HCT116 (cell line): ENCODE data around the gene NGEF. TPM values are rescaled to one million over a fixed set of nuclear protein-coding genes. Genes with fewer than 3 reads are reported as not detected.

Source experiments
- ATAC-seq: fragments of 200-7000 bp; cut with Tn5 transposase; 2 replicates; pipeline ENCODE4 v1.9.1; 2020; ENCODE audit warnings: mild to moderate bottlenecking, moderate library complexity
- BruUV-seq: library from RNA; stranded (reverse); fragments of 400-500 nt; replicated peaks from 2 replicates; lab custom pipeline; 2021; lab: Mats Ljungman, UMichigan
- CTCF ChIA-PET: fragments of 300-600 bp; sonication (Branson Sonifier 250); formaldehyde crosslinking; loops from one replicate; lab custom pipeline; 2021; ENCODE audit warnings: antibody characterized with exemption; lab: Charles Lee
- POLR2A ChIA-PET: fragments of 300-600, 350-600 bp; sonication (Branson Sonifier 250); formaldehyde crosslinking; loops from one replicate; lab custom pipeline; 2021; ENCODE audit warnings: antibody characterized with exemption; lab: Charles Lee
- RAD21 ChIA-PET, 2 experiments: fragments of 300-600 bp; sonication (Branson Sonifier 250); formaldehyde crosslinking; loops; one replicate each; lab custom pipeline; 2023; ENCODE audit warnings: low total read pairs in 2 of 2; ENCODE audit not compliant: uncharacterized antibody in 2 of 2, unreplicated experiment in 2 of 2, low non-redundant PET in 1 of 2; lab: Charles Lee
- DNase-seq: peaks from one replicate; pipeline ENCODE4 v3.0.0-alpha.2; 2010; ENCODE audit warnings: low read depth, low spot score
- H2AFZ ChIP-seq: fragments of 200-600 bp; shearing (Covaris generic), sonication (generic); 2 replicates; pipeline ENCODE4 v1.6.1; 2017; ENCODE audit warnings: low read depth, mixed run types, mixed read lengths, antibody characterized with exemption, low read length; ENCODE audit not compliant: poor library complexity, severe bottlenecking
- H3K27ac ChIP-seq: 2 replicates; pipeline ENCODE4 v1.5.1; 2012; ENCODE audit warnings: low read depth, low read length
- H3K27me3 ChIP-seq: fragments of 200-600 bp; sonication (generic); 2 replicates; pipeline ENCODE4 v1.6.1; 2016; ENCODE audit warnings: mixed run types, low read length, mixed read lengths; ENCODE audit not compliant: insufficient read depth
- H3K36me3 ChIP-seq, 2 experiments: fragments of 200-500 bp in 1 of 2; fragments of 200-600 bp in 1 of 2; sonication (Bioruptor generic) in 1 of 2; sonication (generic) in 1 of 2; 2 replicates each; pipeline versions ENCODE4 v1.5.1 to v1.6.1; 2014 to 2016; ENCODE audit warnings: low read length in 2 of 2, inconsistent platforms in 1 of 2, mixed read lengths in 1 of 2, mixed run types in 1 of 2; ENCODE audit not compliant: insufficient read depth in 2 of 2, control insufficient read depth in 1 of 2
- H3K4me1 ChIP-seq, 2 experiments: fragments of 200-600 bp in 1 of 2; sonication (generic) in 1 of 2; 2 replicates each; pipeline versions ENCODE4 v1.5.1 to v1.6.1; 2012 to 2017; ENCODE audit warnings: low read length in 2 of 2, inconsistent platforms in 1 of 2, mild to moderate bottlenecking in 1 of 2, mixed read lengths in 1 of 2, mixed run types in 1 of 2, moderate library complexity in 1 of 2; ENCODE audit not compliant: insufficient read depth in 2 of 2, control insufficient read depth in 1 of 2
- H3K4me2 ChIP-seq: fragments of 200-600 bp; sonication (generic); 2 replicates; pipeline ENCODE4 v1.6.1; 2017; ENCODE audit warnings: mixed run types, low read length, mixed read lengths
- H3K4me3 ChIP-seq, 2 experiments: fragments of 200-600 bp in 1 of 2; sonication (generic) in 1 of 2; replicated peaks in 1 of 2; 2 replicates each; pipeline ENCODE4 v1.5.1; 2011 to 2016; ENCODE audit warnings: low read length in 2 of 2, control low read depth in 1 of 2, low read depth in 1 of 2, mild to moderate bottlenecking in 1 of 2, mixed read lengths in 1 of 2, mixed run types in 1 of 2
- H3K79me2 ChIP-seq: fragments of 200-600 bp; sonication (generic); 2 replicates; pipeline ENCODE4 v1.6.1; 2017; ENCODE audit warnings: mild to moderate bottlenecking, mixed run types, low read length, moderate library complexity, mixed read lengths; ENCODE audit not compliant: insufficient read depth
- H3K9ac ChIP-seq: fragments of 200-600 bp; sonication (generic); 2 replicates; pipeline ENCODE4 v1.6.1; 2016; ENCODE audit warnings: low read length, mixed read lengths
- H3K9me2 ChIP-seq: fragments of 200-600 bp; sonication (generic), shearing (Covaris generic); 2 replicates; pipeline ENCODE4 v1.6.1; 2017; ENCODE audit warnings: mixed run types, mild to moderate bottlenecking, moderate library complexity; ENCODE audit not compliant: insufficient read depth
- H3K9me3 ChIP-seq, 2 experiments: fragments of 200-500 bp in 1 of 2; fragments of 200-600 bp in 1 of 2; sonication (Bioruptor generic) in 1 of 2; sonication (generic) in 1 of 2; 2 replicates each; pipeline ENCODE4 v1.6.1; 2014 to 2017; ENCODE audit warnings: low read length in 2 of 2, mixed read lengths in 2 of 2, inconsistent platforms in 1 of 2, low read depth in 1 of 2, mild to moderate bottlenecking in 1 of 2, mixed run types in 1 of 2, moderate library complexity in 1 of 2; ENCODE audit not compliant: control insufficient read depth in 1 of 2, insufficient read depth in 1 of 2
- H4K20me1 ChIP-seq: fragments of 200-600 bp; sonication (generic), shearing (Covaris generic); 2 replicates; pipeline ENCODE4 v1.6.1; 2017; ENCODE audit warnings: mixed run types, mild to moderate bottlenecking, moderate library complexity; ENCODE audit not compliant: insufficient read depth
- CBX3 ChIP-seq: IDR thresholded peaks from 2 replicates; pipeline ENCODE4 v1.6.1; 2012; ENCODE audit warnings: low read depth
- ELF1 ChIP-seq: IDR thresholded peaks from 2 replicates; pipeline ENCODE4 v1.6.1; 2012; ENCODE audit warnings: low read depth, borderline replicate concordance
- FOSL1 ChIP-seq: IDR thresholded peaks from 2 replicates; pipeline ENCODE4 v1.6.1; 2012; ENCODE audit warnings: low read depth
- JUND ChIP-seq: IDR thresholded peaks from 2 replicates; pipeline ENCODE4 v1.6.1; 2012
- MAX ChIP-seq: IDR thresholded peaks from 2 replicates; pipeline ENCODE4 v1.6.1; 2012
- POLR2AphosphoS5 ChIP-seq: IDR thresholded peaks from 2 replicates; pipeline ENCODE4 v1.6.1; 2011; ENCODE audit warnings: mild to moderate bottlenecking, low read depth, low read length, moderate library complexity
- RAD21 ChIP-seq: IDR thresholded peaks from 2 replicates; pipeline ENCODE4 v1.6.1; 2012; ENCODE audit warnings: low read depth, mild to moderate bottlenecking
- REST ChIP-seq: IDR thresholded peaks from 2 replicates; pipeline ENCODE4 v1.6.1; 2012; ENCODE audit warnings: low read depth
- SIN3A ChIP-seq: IDR thresholded peaks from 2 replicates; pipeline ENCODE4 v1.6.1; 2012; ENCODE audit warnings: low read depth
- SP1 ChIP-seq: IDR thresholded peaks from 2 replicates; pipeline ENCODE4 v1.6.1; 2012; ENCODE audit warnings: low read depth
- SRF ChIP-seq: IDR thresholded peaks from 2 replicates; pipeline ENCODE4 v1.6.1; 2012; ENCODE audit warnings: low read depth
- TCF7L2 ChIP-seq: IDR thresholded peaks from 2 replicates; pipeline ENCODE4 v1.7.0; 2011; ENCODE audit warnings: borderline replicate concordance, inconsistent platforms; ENCODE audit not compliant: insufficient read depth, insufficient read length; ENCODE audit errors: extremely low read depth
- YY1 ChIP-seq: IDR thresholded peaks from 2 replicates; pipeline ENCODE4 v1.6.1; 2011; ENCODE audit warnings: low read length, low read depth, moderate library complexity, mild to moderate bottlenecking; ENCODE audit not compliant: insufficient replicate concordance; ENCODE audit errors: extremely low read depth
- ZFX ChIP-seq: fragments of 450-650 bp; IDR thresholded peaks from 2 replicates; pipeline ENCODE4 v1.6.1; 2017
- ZNF274 ChIP-seq: fragments of 200-500 bp; sonication (Bioruptor generic); IDR thresholded peaks from 2 replicates; pipeline ENCODE4 v1.6.1; 2014; ENCODE audit warnings: mild to moderate bottlenecking, low read depth, low read length, inconsistent platforms
- intact Hi-C: fragments of 100-400 bp; cut with micrococcal nuclease; formaldehyde crosslinking; loops from 2 replicates; pipeline ENCODE4 v1.10.0; 2022
- total RNA-seq: library from RNA; stranded (reverse); gene quantifications from one replicate; pipeline ENCODE4 v1.2.1, GENCODE V29; 2021; ENCODE audit not compliant: unreplicated experiment

The NGEF gene
- total RNA-seq, 1 experiment from 2014 or later, result 12.6 TPM

- intact Hi-C loops, result loop anchor here (5.0 kb wide), 1 partner anchor 123 kb away; no protein-coding TSS in a partner anchor
- no peak overlapping the region for H3K27ac ChIP-seq
- CTCF ChIA-PET, result no interaction called here
- ATAC-seq (no peak), DNase-seq (no peak)
- H4K20me1 ChIP-seq, result no peaks in the 10 kb centered on the region
- no peak overlapping the region for H3K4me2 ChIP-seq
- H3K9ac ChIP-seq, result no peak overlapping the region
- H3K9me3 ChIP-seq, result no peaks in the 10 kb centered on the region
- H3K27me3 ChIP-seq, result no peaks in the 10 kb centered on the region
- H3K79me2 ChIP-seq, result no peaks in the 10 kb centered on the region
- H3K4me1 ChIP-seq, result peaks cover 16 to 37% of the 10 kb centered on the region in 2 experiments
- RAD21 ChIA-PET, result no interaction called here
- H3K4me3 ChIP-seq, result no peak overlapping the region
- TF ChIP-seq RAD21, result no peak
- TF ChIP-seq YY1, result no peak
- POLR2A ChIA-PET, result interaction anchor here (1.2 to 1.4 kb wide), 2 partner anchors 13 to 125 kb away, joined by 4 to 6 read pairs; no protein-coding TSS in a partner anchor
- BruUV-seq, result no TSS peak
- no peak overlapping the region for H2AFZ ChIP-seq
- H3K9me2 ChIP-seq, result no peaks in the 10 kb centered on the region
- H3K36me3 ChIP-seq, result no peaks in the 10 kb centered on the region
Measured at GRCh38 chr2:232903989-232904388, 109.1 kb downstream of the NGEF start.

GRCh38 chr2:232901736-232902578 lies 111.1 kb downstream of the NGEF start:
- Histone ChIP-seq H3K4me1 (peaks cover 16 to 34% of the 10 kb centered on the region in 2 experiments), H4K20me1 (no peaks in the 10 kb centered on the region), H3K79me2 (no peaks in the 10 kb centered on the region), H3K9me3 (no peaks in the 10 kb centered on the region), H3K27me3 (no peaks in the 10 kb centered on the region), H3K9ac (peak overlapping the region; percentile 59), H3K4me2 (peak overlapping the region; percentile 82), H2AFZ (no peak overlapping the region), H3K36me3 (no peaks in the 10 kb centered on the region), H3K4me3 (peak overlapping the region; percentile 26 to 31), H3K9me2 (no peaks in the 10 kb centered on the region), H3K27ac (peak overlapping the region; percentile 77)
- ATAC-seq (peak; percentile 95), DNase-seq (peak; percentile 83)
- CTCF ChIA-PET, result no interaction called here
- intact Hi-C loops, result loop anchor here (5.0 kb wide), 1 partner anchor 125 kb away; no protein-coding TSS in a partner anchor
- RAD21 ChIA-PET, result interaction anchor here in 1 of 2 experiments (1.0 kb wide), 1 partner anchor 127 kb away, joined by 3 read pairs; no protein-coding TSS in a partner anchor
- POLR2A ChIA-PET, result interaction anchor here (1.0 to 1.7 kb wide), 4 partner anchors 9 to 127 kb away, joined by 4 to 10 read pairs (median 6); no protein-coding TSS in a partner anchor
- BruUV-seq, result no TSS peak
- TF ChIP-seq TCF7L2, result peak; percentile 91
- TF ChIP-seq JUND, result peak; percentile 98
- TF ChIP-seq ZFX, result peak; percentile 55; the same call in 1 of the 2 replicates
- peak; percentile 94 for TF ChIP-seq SP1
- peak; percentile 98 for TF ChIP-seq FOSL1
- TF ChIP-seq SIN3A, result no peak
- peak; percentile 42; the same call in 1 of the 2 replicates for TF ChIP-seq RAD21
- TF ChIP-seq REST, result no peak
- peak; percentile 63 for TF ChIP-seq YY1
- no peak for TF ChIP-seq ZNF274
- TF ChIP-seq POLR2AphosphoS5, result peak; percentile 73
- no peak for TF ChIP-seq ELF1
- TF ChIP-seq CBX3, result peak; percentile 87
- peak; percentile 65 for TF ChIP-seq MAX
- peak; percentile 89 for TF ChIP-seq SRF
